GM21447 (cell line): ENCODE results near the gene MIPOL1.

Experiments used
- ATAC-seq: cut with Tn5 transposase; IDR thresholded peaks from one replicate; pipeline ENCODE4 v1.9.1; 2021; ENCODE audit not compliant: unreplicated experiment

Gene MIPOL1

DNA sequence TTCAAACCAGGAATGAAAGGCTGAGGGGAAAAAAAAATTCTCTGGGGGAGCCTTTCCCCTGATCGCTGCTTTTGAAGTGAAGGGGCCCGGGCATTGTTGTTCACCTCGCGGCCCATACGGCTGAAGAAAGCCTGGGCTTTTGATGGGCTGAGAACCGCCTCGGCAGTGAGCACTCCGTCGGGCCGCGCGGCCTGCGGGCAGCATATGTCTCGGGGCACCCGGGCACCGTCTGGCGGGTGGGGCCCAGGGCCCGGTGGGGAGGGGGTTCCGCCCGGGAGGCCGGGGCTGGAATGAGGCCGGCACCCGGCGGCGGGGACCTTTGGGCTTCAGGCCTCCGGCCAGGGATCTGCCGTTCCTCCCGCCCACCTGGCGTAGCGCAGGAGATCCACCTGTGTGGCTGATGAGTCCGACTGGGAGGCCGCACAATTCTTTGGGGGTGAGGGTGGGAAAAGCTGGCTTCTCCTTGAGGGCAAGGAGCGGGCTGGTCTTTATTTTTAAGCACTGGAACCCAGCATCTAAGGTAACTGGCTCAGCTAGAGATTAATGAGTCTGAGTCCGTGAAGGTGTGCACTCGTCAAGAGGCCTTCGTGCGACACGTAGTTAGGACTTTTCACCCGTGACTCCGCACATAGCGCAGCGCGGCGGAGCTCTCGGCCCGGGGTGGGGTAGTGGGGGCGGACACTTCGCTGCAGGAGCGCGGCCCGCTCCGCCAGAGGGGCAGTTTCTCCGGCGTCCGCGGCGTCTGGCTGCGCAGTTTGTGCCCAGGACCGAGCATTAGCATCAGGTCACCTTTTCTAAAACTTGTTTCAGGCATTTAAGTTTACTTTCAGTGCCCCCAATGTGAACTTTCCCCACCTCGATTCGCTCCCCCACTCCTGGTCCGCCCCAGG lies 386.7 kb downstream of the MIPOL1 start:
- ATAC-seq = no peak

DNA sequence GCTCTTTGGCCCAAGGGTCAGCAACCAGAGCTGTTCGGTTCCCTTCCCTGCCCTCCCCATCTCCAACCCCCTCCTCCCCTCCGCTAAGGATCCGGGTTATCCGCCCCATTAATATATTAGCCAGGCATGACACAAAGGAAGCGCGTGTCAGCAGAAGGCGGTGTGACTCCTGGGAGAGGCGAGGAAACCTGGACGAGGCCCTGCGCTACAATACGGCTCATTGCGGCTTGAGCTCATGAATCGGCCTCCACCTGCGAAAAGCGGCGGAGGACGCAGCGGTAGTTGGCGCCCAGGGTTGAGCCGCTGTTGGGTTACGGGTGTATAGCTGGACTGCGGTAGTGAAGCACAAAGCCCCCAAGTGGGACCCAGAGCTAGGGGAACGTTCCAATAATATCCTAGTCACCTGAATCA lies 387.4 kb downstream of the MIPOL1 start:
- no peak for ATAC-seq

DNA sequence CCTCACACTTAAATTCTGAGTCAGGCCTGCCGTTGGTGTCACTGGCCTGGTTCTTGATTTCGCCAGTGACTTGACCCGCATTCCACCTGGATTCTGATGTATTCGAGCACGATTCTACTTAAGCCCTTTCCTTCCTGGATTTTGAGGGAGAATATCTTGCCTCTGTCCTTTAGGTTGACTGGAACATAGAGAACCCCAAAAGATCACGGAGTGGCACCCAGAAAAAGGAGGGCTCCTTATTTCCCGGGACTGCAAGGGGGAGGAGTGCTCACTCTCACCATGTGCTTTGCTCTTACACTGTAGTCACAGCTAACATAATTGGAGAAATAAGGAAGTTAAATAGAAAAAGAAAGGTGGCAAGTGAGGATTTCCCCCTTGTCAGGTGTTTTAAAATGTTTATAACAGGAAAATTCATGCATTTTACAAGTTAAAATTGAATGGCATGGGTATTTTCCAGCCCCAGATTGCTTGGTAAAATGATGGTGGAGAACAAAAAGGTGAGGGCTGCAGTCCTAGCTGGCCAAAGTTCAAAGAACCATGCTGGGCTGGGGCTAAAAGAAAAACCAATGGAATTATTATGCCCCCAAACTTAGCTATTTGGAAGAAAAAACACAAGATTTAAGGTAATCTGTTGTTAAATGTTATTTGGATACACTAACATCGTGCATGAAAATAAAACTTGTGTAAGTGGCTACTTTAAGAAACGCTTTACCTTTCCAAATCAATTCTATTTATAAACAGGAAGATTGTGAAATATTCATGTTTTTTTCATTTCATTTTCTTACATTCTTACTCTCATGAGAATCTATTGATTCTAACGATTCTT lies 388.4 kb downstream of the MIPOL1 start:
- ATAC-seq = no peak

DNA sequence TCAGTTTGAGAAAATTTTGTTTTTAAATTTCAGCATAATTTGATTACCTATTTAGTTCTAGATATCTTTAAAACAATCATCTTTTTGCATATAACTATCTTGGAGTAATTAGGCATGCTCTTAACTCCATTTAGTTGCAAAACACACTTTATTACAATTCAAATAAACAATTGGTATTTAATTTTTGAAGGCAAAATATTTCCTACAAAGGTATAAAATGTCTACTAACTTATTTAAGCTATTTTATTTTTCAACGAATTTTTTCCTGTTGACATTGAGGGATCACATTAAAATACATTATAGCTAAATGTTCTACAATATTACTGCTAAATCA lies 389.0 kb downstream of the MIPOL1 start:
- no peak for ATAC-seq

DNA sequence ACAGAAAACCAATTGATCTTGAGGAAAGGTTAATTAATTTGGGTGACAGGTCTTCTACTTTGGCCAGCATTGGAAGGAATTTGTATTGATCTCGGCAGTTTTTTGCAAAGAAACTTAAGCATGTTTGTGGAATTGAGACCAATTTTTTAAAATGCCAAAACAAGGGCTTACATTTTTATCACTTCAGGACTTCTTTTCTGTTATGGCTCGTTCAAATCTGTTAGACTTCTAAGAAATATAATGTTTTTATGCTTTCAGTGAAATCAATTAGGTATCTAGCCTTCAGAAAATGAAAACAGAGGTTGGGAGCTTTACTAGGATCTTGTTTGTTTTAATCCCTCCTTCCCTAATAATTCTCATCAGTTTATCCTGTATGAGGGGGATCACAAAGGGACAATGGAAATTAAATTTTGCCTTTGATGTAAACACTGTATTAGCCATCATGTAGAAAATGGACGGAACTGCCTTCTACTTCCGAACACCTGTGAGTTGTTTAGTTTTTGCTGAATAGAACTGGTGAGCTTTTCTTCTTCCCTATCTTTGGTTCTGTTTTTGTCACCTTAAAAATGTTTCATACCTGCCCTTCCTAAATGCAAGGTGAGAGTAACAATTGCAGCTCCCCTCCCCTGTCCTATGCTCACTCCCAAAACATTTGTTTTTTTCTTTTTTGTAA lies 389.5 kb downstream of the MIPOL1 start:
- no peak for ATAC-seq

DNA sequence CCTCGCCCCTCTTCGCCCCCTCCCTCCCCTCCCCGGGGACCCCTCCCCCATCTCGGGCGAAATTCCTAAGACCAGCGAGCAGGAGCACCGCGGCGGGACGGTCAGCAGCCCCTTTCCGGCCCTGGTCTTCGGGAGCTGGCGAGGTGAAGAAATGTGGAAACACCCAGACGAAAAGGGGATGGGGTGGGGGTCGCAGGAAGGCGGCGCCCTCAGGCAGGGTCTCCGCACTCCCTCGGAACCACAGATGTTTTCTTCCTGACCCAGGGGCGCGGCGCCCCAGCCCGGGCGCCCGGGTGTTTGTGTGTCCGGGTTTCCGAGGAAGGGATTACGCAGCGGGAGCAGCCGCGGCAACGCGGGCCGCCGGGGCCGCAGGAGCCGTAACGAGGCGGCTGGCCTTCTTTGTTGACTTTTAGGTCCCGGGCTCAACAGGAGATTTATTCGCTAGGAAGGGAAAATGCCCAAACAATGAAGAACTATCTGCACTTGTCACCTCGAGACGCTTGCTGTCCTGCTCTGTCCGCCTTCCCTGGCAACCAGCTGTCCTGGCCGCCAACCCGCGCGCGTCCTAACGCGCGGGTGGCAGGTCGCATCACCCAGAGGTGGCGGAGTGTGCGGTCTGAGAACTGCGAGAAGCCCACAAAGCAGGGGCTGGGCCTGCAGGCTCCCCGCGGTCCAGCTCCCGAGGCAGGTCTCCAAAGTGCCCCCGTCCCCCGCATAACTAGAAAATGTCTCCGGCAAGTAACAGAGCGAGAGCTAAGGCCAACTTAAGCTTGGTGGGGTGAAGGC lies 390.3 kb downstream of the MIPOL1 start:
- ATAC-seq = no peak

DNA sequence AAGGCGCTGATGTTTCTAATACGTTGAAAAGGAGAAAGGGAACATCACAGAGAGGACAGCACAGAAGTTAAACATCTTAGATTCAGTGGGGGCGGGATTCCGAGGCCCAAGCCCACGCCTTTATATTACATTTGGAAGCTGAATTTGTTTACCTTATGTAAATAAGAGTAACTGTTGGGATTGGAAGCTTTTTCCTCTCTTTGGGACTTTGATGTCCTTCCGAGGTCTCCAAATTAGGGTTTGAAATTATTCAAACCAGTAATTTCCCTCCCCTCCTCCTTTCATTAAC lies 390.9 kb downstream of the MIPOL1 start:
- ATAC-seq = no peak

DNA sequence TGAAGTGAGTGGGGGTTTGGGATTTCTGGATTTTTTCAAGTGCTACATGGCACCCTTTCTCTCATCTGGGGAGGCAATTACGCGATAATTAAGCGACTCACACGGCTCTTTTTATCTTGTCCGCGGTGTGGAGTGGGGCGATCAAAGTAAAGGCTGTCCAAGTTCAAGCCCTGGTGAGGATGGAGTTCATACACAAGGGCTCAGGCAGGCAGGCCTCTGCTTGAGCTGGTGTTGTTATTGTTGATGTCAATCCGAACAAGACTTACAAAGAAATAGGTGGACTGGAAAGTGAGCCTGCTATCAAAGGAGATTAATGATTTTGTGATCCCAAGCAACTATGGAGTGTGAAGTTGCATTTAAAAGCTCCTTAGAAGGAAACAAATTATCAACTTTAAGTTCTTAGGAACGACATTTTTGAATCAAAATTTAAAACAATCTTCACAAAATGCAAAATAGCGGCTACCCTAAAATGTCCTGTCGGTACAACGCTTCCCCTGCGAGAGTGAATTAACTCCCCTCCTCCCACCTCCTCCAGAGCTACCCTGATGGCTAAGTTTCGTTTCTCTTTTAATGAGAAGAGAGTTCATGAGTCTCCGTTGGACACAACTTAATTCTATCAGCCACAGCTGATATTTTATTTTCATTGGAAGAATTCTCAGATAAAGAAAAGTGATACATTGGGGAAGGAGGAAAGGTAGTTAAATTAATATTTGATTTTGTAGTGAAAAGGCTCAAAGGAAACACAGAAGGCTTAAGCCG lies 391.4 kb downstream of the MIPOL1 start:
- no peak for ATAC-seq

DNA sequence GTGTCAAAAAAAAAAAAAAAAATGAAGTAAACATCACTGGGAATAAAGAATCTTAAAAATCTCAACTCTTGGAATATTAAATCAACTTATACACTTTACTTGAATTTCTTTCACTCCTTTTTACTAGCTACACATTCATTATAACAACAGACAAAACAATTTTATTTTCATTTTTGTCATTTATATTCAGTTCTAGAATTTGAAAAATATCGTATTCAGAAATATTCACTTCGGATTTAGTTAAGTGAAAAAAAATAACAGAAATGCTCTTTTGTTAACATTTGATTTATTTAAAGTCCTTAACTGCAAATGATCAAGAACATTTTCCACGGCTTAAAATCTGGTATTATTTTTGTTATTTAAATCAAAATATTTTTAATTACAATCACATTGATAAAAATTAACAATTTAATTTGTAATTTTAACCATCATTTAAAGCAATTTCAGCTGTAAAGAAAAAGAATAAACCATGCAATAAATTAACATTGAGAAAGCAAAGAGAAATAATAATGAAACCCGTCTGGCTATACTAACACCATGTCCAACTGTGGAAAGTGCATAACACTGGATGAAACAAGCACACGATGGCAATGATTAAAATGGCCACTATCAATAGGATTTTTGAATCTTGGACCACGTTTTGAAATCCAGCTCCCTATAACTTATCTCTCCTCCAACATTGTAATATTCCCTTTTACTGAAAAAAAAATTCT lies 392.1 kb downstream of the MIPOL1 start:
- ATAC-seq = no peak

DNA sequence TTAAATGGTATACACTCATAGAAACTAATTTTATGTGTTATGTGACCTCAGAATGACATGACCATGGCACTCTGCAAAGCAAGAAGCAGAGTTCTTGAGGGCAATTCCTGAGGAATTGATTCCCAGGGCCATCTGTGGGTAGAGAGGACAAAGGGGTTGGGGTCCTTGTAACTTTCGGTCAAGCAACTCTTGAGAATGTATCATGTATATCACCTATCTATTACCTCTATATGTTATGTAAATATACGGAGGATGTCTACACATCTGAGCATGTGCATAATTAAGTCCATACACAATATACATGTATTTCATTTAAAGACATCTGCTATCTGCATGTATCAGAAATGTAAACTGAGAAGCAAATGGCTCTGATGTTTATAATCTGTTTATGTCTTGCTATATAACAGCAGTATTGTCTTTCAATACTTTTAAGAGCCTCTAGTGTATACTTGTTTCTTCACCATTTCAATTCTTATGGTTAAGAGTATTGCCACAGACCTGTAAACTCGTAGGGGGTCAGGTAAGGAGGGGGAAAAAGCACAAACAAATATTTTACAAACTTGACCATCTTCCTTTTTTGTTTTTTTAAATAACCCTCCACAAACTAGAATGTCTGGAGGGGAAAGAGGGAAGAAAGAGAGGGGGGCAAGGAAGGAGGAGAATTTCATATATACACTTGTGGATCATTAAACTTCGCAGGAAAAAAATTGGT lies 392.8 kb downstream of the MIPOL1 start:
- ATAC-seq = no peak

DNA sequence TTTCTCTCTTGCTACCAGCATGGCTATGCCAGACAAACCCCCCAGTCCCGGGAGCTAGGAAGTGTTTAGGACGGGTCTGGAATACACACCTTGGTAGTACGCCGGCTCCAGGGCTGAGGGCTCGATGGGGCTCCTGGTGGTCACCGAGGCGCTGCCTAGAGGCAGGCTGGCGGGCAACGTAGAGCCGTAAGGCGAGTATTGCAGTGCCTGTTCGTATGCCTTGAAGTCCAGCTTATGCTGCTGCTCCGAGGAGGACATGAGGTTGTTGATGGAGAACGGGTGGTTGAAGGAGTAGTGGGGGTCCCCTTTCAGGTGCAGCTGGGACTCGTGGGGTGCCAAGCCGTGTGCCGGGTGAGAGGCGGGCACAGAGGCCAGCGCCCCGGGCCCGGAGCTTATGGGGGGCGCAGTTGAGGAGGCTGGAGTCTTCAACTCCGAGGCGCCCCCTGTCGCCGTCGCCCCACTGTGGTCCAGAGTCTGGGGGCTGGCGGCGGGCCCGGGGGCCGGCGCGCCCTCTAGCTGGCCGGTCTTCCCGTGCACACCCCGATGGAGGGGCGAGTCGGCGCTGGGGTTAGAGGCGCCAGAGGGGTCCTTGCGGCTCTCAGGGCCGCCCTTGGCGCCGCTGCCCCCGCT lies 393.7 kb downstream of the MIPOL1 start:
- ATAC-seq = no peak

DNA sequence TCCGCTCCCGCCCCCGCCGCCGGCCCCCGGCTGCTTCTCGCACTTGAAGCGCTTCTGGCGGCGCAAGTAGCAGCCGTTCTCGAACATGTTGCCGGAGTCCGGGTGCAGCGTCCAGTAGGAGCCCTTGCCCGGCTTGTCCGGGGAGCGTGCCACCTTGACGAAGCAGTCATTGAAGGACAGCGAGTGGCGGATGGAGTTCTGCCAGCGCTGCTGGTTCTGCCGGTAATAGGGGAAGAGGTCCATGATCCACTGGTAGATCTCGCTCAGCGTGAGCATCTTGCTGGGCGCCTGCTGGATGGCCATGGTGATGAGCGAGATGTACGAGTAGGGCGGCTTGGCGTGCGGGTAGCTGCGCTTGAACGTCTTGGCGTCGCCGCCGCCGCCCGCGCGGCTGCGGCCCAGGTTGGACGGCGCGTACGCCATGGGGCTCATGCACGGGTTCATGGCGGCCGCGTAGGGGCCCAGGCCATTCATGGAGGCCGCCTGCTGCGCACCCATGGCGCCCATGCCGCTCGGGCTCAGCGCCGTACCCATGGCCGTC lies 394.3 kb downstream of the MIPOL1 start:
- ATAC-seq = no peak

DNA sequence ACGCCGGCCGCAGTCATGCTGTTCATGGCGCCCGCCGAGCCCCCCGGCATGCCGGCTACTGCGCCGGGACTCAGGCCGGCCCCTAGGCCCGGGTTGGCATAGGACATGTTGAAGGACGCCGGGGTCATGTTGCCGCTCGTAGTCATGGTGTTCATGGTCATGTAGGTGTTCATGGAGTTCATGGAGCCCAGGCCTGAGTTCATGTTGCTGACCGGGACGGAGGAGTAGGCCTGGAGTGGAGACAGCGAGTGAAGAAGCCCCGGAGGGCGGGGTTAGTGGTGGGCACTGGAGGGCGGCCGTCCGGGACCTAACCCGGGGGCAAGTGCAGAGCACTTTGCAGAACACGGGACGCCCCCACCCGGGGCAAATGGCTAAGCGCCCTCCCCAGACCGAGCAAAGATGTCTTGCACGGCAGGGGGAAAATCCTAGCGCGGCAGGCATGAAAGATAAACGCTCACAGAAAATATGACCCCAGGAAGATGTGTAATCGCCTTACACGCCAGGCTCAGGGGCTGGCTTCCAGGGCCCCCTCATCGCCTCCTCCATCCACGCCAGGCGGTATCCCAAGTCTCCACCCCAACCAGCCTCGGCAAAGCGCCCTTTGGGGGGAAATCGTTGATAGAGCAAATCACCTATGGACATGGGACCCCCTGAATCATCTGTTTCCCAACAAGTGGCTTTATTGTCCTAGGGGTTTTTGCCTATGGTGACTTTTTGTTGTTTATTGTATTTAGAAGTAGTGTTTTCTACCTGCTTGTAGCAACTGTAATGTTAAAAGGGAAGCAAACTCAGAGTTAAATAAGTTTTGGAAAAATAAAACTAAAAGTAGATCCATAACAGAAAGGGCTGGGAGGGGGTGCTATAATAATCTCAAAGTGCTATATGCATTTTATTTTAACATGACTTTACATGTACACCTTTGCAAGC lies 395.0 kb downstream of the MIPOL1 start:
- ATAC-seq = no peak

DNA sequence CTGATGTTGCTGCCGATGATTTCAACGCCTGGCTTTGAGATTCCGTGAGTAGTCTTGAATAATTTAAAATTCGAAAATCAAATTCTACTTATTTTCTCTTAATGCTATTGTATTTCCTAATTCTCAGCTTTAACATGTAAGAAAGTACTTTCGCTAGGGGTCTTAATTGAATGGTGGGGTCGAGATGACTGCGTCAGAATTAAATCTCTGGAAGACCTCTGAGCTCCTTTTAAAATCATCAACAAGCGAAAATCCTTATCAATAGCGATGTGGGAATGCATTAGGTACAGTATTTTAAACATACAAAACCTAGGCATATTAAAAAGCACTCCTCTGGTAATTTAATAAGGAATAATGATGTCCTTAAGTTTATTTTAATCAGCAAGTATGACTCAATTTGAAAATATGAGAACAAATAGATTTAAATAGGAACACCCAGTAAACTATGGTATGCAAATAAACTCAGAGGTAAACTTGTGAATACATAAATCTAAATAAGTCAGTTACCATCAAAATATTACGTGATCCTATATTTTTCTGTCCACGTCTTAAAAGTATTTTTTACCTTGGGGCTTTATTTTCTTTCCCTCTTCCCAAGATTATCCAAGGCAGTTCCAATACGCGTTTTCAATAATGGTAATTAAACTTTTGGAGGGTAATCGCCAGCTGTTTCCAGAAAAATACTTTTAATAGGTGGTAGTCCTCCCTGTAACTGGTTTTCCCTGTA lies 395.9 kb downstream of the MIPOL1 start:
- ATAC-seq = no peak

DNA sequence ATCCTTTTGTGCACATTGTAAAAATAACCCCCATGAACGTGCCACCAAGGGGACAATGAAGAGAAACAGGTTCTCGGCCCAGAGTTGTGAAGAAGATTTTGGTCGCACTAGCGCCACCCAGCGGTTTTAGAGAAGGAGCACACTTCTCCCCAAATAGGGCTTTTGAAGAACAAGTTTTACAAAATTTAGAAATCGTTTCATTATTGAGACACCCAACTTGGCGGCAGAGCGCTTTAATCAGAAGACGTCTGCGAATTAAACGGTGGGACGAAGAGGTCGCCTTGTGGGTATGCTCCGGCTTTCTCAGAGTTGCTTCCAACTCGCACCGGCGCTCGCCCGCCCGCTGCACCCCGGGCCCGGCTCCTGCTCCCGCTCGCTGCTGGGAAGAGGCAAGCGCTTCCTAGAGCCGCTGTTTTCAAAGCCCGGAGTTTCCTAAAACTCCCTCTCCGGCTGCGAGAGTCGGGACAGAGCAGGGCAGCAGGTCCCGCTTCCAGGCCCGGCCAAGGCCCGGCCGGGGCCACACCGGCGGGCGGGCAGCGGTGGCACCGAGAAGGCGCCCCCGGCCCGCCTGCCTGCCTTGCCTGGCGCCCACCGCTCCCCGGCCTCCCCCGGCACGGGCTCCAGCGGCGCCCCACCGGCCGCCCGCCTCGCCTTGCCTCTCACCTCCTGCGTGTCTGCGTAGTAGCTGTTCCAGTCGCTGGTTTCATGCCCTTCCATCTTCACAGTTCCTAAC lies 396.7 kb downstream of the MIPOL1 start:
- ATAC-seq = no peak
